GM12872 (cell line): ENCODE data around the gene TENT5C.

ENCODE experiments used
- CTCF ChIP-seq: IDR thresholded peaks from 3 replicates; pipeline ENCODE4 v1.5.1; 2011; ENCODE audit warnings: low read depth, mild to moderate bottlenecking, low read length, moderate library complexity; ENCODE audit not compliant: insufficient read depth

TENT5C gene

GRCh38 chr1:117632269-117633067 lies 26.6 kb downstream of the TENT5C start:
- TF ChIP-seq CTCF, result no peak

- no peak for TF ChIP-seq CTCF
These were observed 27.2 kb downstream of the TENT5C start for GRCh38 chr1:117633068-117633345.

GRCh38 chr1:117633423-117633822 lies 27.6 kb downstream of the TENT5C start:
- TF ChIP-seq CTCF, result no peak

GRCh38 chr1:117633936-117634335 lies 28.1 kb downstream of the TENT5C start:
- no peak for TF ChIP-seq CTCF

- TF ChIP-seq CTCF, result no peak
These were observed 28.8 kb downstream of the TENT5C start for GRCh38 chr1:117634631-117635030.

- no peak for TF ChIP-seq CTCF
These were observed 30.0 kb downstream of the TENT5C start for GRCh38 chr1:117635805-117636204.

GRCh38 chr1:117636637-117637425 lies 31.0 kb downstream of the TENT5C start:
- TF ChIP-seq CTCF, result no peak
